Keratinocyte (primary cell): Measurements from ENCODE around the gene PPP2R3C. TPM values are rescaled to one million over a fixed set of nuclear protein-coding genes. Genes with fewer than 3 reads are reported as not detected.

Source experiments
- DNase-seq: peaks from one replicate; pipeline ENCODE4 v3.0.0-alpha.2; 2011; ENCODE audit warnings: low read depth, missing footprints, low spot score
- FAIRE-seq: peaks from 2 replicates; lab custom pipeline; 2011; peaks lifted over from hg19 to GRCh38; lab: Jason Lieb, UNC
- H2AFZ ChIP-seq: 2 replicates; pipeline ENCODE4 v1.6.0; 2012; ENCODE audit warnings: low read length, control low read depth, inconsistent platforms; ENCODE audit not compliant: control insufficient read depth
- H3K27ac ChIP-seq: 2 replicates; pipeline ENCODE4 v1.5.1; 2011; ENCODE audit warnings: low read length; ENCODE audit not compliant: control insufficient read depth, insufficient read depth
- H3K27me3 ChIP-seq: 3 replicates; pipeline ENCODE4 v1.6.0; 2011; ENCODE audit warnings: low read length; ENCODE audit not compliant: control insufficient read depth, insufficient read depth; ENCODE audit errors: extremely low read depth
- H3K36me3 ChIP-seq, 2 experiments: 2 replicates in 1 of 2; 3 replicates in 1 of 2; pipeline ENCODE4 v1.5.1; 2011; ENCODE audit warnings: low read length in 2 of 2, mild to moderate bottlenecking in 1 of 2; ENCODE audit not compliant: control insufficient read depth in 2 of 2, insufficient read depth in 2 of 2; ENCODE audit errors: extremely low read depth in 1 of 2
- H3K4me1 ChIP-seq: 3 replicates; pipeline ENCODE4 v1.5.1; 2011; ENCODE audit warnings: low read length; ENCODE audit not compliant: control insufficient read depth, insufficient read depth; ENCODE audit errors: extremely low read depth
- H3K4me2 ChIP-seq: 3 replicates; pipeline ENCODE4 v1.6.0; 2011; ENCODE audit warnings: low read depth, low read length; ENCODE audit not compliant: control insufficient read depth, insufficient read depth; ENCODE audit errors: extremely low read depth
- H3K4me3 ChIP-seq, 3 experiments: fragments of 200-600 bp in 1 of 3; sonication (generic) in 1 of 3; 2 replicates in 2 of 3; 3 replicates in 1 of 3; pipeline ENCODE4 v1.5.1; 2011 to 2016; ENCODE audit warnings: low read length in 3 of 3, mild to moderate bottlenecking in 3 of 3, control low read depth in 2 of 3, inconsistent platforms in 1 of 3, low read depth in 1 of 3, mixed read lengths in 1 of 3, mixed run types in 1 of 3, moderate library complexity in 1 of 3; ENCODE audit not compliant: control insufficient read depth in 2 of 3, insufficient read depth in 2 of 3; ENCODE audit errors: extremely low read depth in 1 of 3
- H3K79me2 ChIP-seq: 2 replicates; pipeline ENCODE4 v1.6.0; 2012; ENCODE audit warnings: low read length; ENCODE audit not compliant: control insufficient read depth, insufficient read depth
- H3K9ac ChIP-seq: 3 replicates; pipeline ENCODE4 v1.6.0; 2011; ENCODE audit warnings: low read length; ENCODE audit not compliant: control insufficient read depth, insufficient read depth; ENCODE audit errors: extremely low read depth
- H3K9me1 ChIP-seq: 3 replicates; pipeline ENCODE4 v1.6.0; 2011; ENCODE audit warnings: low read length; ENCODE audit not compliant: control insufficient read depth, insufficient read depth; ENCODE audit errors: extremely low read depth
- H3K9me3 ChIP-seq: 2 replicates; pipeline ENCODE4 v1.5.1; 2012; ENCODE audit warnings: low read depth, low read length; ENCODE audit not compliant: control insufficient read depth
- H4K20me1 ChIP-seq: 3 replicates; pipeline ENCODE4 v1.6.0; 2011; ENCODE audit warnings: low read length; ENCODE audit not compliant: control insufficient read depth, insufficient read depth; ENCODE audit errors: extremely low read depth
- CTCF ChIP-seq, 3 experiments: IDR thresholded peaks in 1 of 3; conservative IDR thresholded peaks in 1 of 3; optimal IDR thresholded peaks in 1 of 3; 2 replicates in 2 of 3; 3 replicates in 1 of 3; pipeline versions ENCODE3 to v1.5.1; 2011; ENCODE audit warnings: low read length in 3 of 3, mild to moderate bottlenecking in 3 of 3, moderate library complexity in 2 of 3, control low read depth in 1 of 3, inconsistent platforms in 1 of 3; ENCODE audit not compliant: insufficient read depth in 2 of 3; ENCODE audit errors: extremely low read depth in 1 of 3
- EZH2 ChIP-seq: IDR thresholded peaks from one replicate; pipeline ENCODE4 v1.6.1; 2012; ENCODE audit warnings: inconsistent platforms, mild to moderate bottlenecking, low read length, moderate library complexity
- dilution Hi-C: fragments of 300-500 bp; cut with MboI; formaldehyde crosslinking; loops from one replicate; pipeline ENCODE4 v1.7.0; 2020; ENCODE audit warnings: low sequenced_read_pairs; ENCODE audit not compliant: extremely low pct_ligation_motif_present
- polyA plus RNA-seq, 5 experiments: library from polyadenylated mRNA; depleted of rRNA in 3 of 5; stranded (reverse) in 3 of 5; stranded (forward) in 1 of 5; unstranded in 1 of 5; fragments of >200 nt; gene quantifications; 1 replicate in 1 of 5; 2 replicates in 3 of 5; 3 replicates in 1 of 5; pipeline versions ENCODE4 v1.2.1 to v1.2.3, GENCODE V29; 2011 to 2012; ENCODE audit warnings: missing spikeins in 2 of 5, low read depth in 1 of 5, low replicate concordance in 1 of 5

The PPP2R3C gene
- polyA plus RNA-seq, 1 donor (not counting 4 experiments of a cell fraction or from before 2014, with no cell fraction given) = 9.8 TPM

GRCh38 chr14:35046751-35047536 lies 74.8 kb downstream of the PPP2R3C start:
- Histone ChIP-seq H3K4me2 (peak overlapping the region; percentile 73), H3K4me1 (peaks cover 13% of the 10 kb centered on the region)

GRCh38 chr14:35046048-35046750 lies 75.6 kb downstream of the PPP2R3C start, which contains the start of gene FAM177A1:
FAM177A1 (plus strand) TSS chr14:35046272; CDS start chr14:35046464, 192 bp downstream.
- peaks cover 13% of the 10 kb centered on the region for H3K4me1 ChIP-seq

More at GRCh38 chr14:35046751-35047536, 74.8 kb downstream of the PPP2R3C start:
- H3K27ac ChIP-seq = peak overlapping the region; percentile 92
- TF ChIP-seq CTCF (optimal IDR thresholded peaks at IDR 0.05 in 1 of 3, IDR thresholded peaks at IDR 0.05 in 1 of 3, conservative IDR thresholded peaks at IDR 0.05 in 1 of 3; ENCODE audit: extremely low read depth in 1 of 3, insufficient read depth in 2 of 3, low read length in 3 of 3) (no peak), EZH2 (no peak)
- no peaks in the 10 kb centered on the region for H3K27me3 ChIP-seq
- peak overlapping the region; percentile 97 for H2AFZ ChIP-seq
- H3K9me1 ChIP-seq = no peaks in the 10 kb centered on the region
- peaks cover 34% of the 10 kb centered on the region for H3K79me2 ChIP-seq
- H3K36me3 ChIP-seq = peaks cover 0 to 3% of the 10 kb centered on the region in 2 experiments
- peak overlapping the region; percentile 74 to 95 (median 92) for H3K4me3 ChIP-seq
- H3K9ac ChIP-seq = peak overlapping the region; percentile 95
- no peak for FAIRE-seq
- H4K20me1 ChIP-seq = no peaks in the 10 kb centered on the region
- DNase-seq = no peak
- dilution Hi-C loops = no loop called here
- no peaks in the 10 kb centered on the region for H3K9me3 ChIP-seq

More at GRCh38 chr14:35046048-35046750, 75.6 kb downstream of the PPP2R3C start, which contains the start of gene FAM177A1:
- Histone ChIP-seq H3K79me2 (peaks cover 31% of the 10 kb centered on the region), H3K9me1 (no peaks in the 10 kb centered on the region), H3K27ac (peak within 1 kb of the TSS; percentile 99), H3K9me3 (no peaks in the 10 kb centered on the region), H3K9ac (peak within 1 kb of the TSS; percentile 95), H3K27me3 (no peaks in the 10 kb centered on the region), H3K4me3 (peak within 1 kb of the TSS; percentile 74 to 97 (median 95)), H3K36me3 (peaks cover 0 to 3% of the 10 kb centered on the region in 2 experiments), H3K4me2 (peak within 1 kb of the TSS; percentile 98), H2AFZ (peak within 1 kb of the TSS; percentile 97), H4K20me1 (no peaks in the 10 kb centered on the region)
- FAIRE-seq = peak; percentile 58
- no peak for TF ChIP-seq CTCF (optimal IDR thresholded peaks at IDR 0.05 in 1 of 3, IDR thresholded peaks at IDR 0.05 in 1 of 3, conservative IDR thresholded peaks at IDR 0.05 in 1 of 3; ENCODE audit: extremely low read depth in 1 of 3, insufficient read depth in 2 of 3, low read length in 3 of 3)
- no peak for TF ChIP-seq EZH2
- dilution Hi-C loops = no loop called here
- peak; percentile 60 for DNase-seq
